GM12874 (cell line): ENCODE measurements around the gene NCOA7.

ENCODE experiments used
- CTCF ChIP-seq: IDR thresholded peaks from 2 replicates; pipeline ENCODE4 v1.5.1; 2011; ENCODE audit warnings: low read depth, mild to moderate bottlenecking, control low read depth, low read length, moderate library complexity; ENCODE audit not compliant: insufficient read depth

NCOA7 gene

GRCh38 chr6:125942672-125943527, 152.1 kb downstream of the NCOA7 start:
- TF ChIP-seq CTCF, result no peak

- TF ChIP-seq CTCF, result no peak
Observed at GRCh38 chr6:125943528-125944433, 153.0 kb downstream of the NCOA7 start.

GRCh38 chr6:125944434-125944816, 153.7 kb downstream of the NCOA7 start:
- no peak for TF ChIP-seq CTCF

GRCh38 chr6:125944896-125945295, 154.1 kb downstream of the NCOA7 start:
- TF ChIP-seq CTCF, result no peak

- TF ChIP-seq CTCF, result no peak
Observed at GRCh38 chr6:125945378-125946141, 154.8 kb downstream of the NCOA7 start.

- no peak for TF ChIP-seq CTCF
Observed at GRCh38 chr6:125947615-125948014, 156.9 kb downstream of the NCOA7 start.

- no peak for TF ChIP-seq CTCF
Observed at GRCh38 chr6:125948455-125948854, 157.7 kb downstream of the NCOA7 start.
